Measurements from ENCODE around the gene PCYOX1L. TPM values are rescaled to one million over a fixed set of nuclear protein-coding genes. Genes with fewer than 3 reads are reported as not detected.

PCYOX1L gene
- total and polyA plus RNA-seq, 2 experiments from 2014 or later: 6.7 to 14.7 TPM

GRCh38 chr5:149340920-149341319, 16.9 kb upstream of the PCYOX1L start:
- no peaks in the 10 kb centered on the region for H3K27me3 ChIP-seq (ENCODE audit: insufficient read depth)
- H3K4me3 ChIP-seq: no peak overlapping the region
- no peaks in the 10 kb centered on the region for H3K4me1 ChIP-seq (ENCODE audit: insufficient read depth)
- H3K36me3 ChIP-seq (ENCODE audit: insufficient read depth): no peaks in the 10 kb centered on the region
- Mint-ChIP-seq H3K4me1 (no peaks in the 10 kb centered on the region), H3K9me3 (no peaks in the 10 kb centered on the region), H3K27me3 (ENCODE audit: insufficient read depth, low read depth, poor library complexity) (no peaks in the 10 kb centered on the region), H3K36me3 (ENCODE audit: low read depth) (peaks cover 2% of the 10 kb centered on the region; the same call in 1 of the 3 replicates), H3K27ac (no peak overlapping the region), H3K4me3 (no peak overlapping the region)
- no peaks in the 10 kb centered on the region for H3K9me2 ChIP-seq (ENCODE audit: insufficient read depth)
- no peaks in the 10 kb centered on the region for H3F3A ChIP-seq (replicated peaks; ENCODE audit: low read depth)
- no peak overlapping the region for H3K4me2 ChIP-seq
- no peak for TF ChIP-seq EZH2phosphoT487 (IDR thresholded peaks at IDR 0.05; ENCODE audit: unreplicated experiment)
- no peak for TF ChIP-seq ETS1 (IDR thresholded peaks at IDR 0.05)
- H4K20me1 ChIP-seq (replicated peaks; ENCODE audit: insufficient read depth): no peaks in the 10 kb centered on the region
- H3K79me2 ChIP-seq (replicated peaks; ENCODE audit: insufficient read depth): peaks cover 5% of the 10 kb centered on the region
- no peak for DNase-seq (ENCODE audit: low spot score)
- no peak overlapping the region for H2AFZ ChIP-seq
- ATAC-seq: no peak
- H3K27ac ChIP-seq (ENCODE audit: low read depth): no peak overlapping the region

GRCh38 chr5:149341876-149342275, 16.0 kb upstream of the PCYOX1L start:
- Histone ChIP-seq H3K36me3 (ENCODE audit: insufficient read depth) (no peaks in the 10 kb centered on the region), H3K4me1 (ENCODE audit: insufficient read depth) (no peaks in the 10 kb centered on the region), H3F3A (replicated peaks; ENCODE audit: low read depth) (no peaks in the 10 kb centered on the region), H2AFZ (no peak overlapping the region), H3K79me2 (replicated peaks; ENCODE audit: insufficient read depth) (peaks cover 14% of the 10 kb centered on the region), H3K9me2 (ENCODE audit: insufficient read depth) (no peaks in the 10 kb centered on the region), H3K27ac (ENCODE audit: low read depth) (no peak overlapping the region), H3K4me2 (no peak overlapping the region), H3K27me3 (ENCODE audit: insufficient read depth) (no peaks in the 10 kb centered on the region), H3K4me3 (no peak overlapping the region), H4K20me1 (replicated peaks; ENCODE audit: insufficient read depth) (no peaks in the 10 kb centered on the region)
- no peaks in the 10 kb centered on the region for H3K9me3 Mint-ChIP-seq
- no peaks in the 10 kb centered on the region for H3K27me3 Mint-ChIP-seq (ENCODE audit: insufficient read depth, low read depth, poor library complexity)
- peaks cover 8% of the 10 kb centered on the region for H3K36me3 Mint-ChIP-seq (ENCODE audit: low read depth)
- no peak for DNase-seq (ENCODE audit: low spot score)
- no peak overlapping the region for H3K27ac Mint-ChIP-seq
- ATAC-seq: no peak
- peaks cover 1% of the 10 kb centered on the region; the same call in 2 of the 3 replicates for H3K4me1 Mint-ChIP-seq
- no peak overlapping the region for H3K4me3 Mint-ChIP-seq
- TF ChIP-seq EZH2 (IDR thresholded peaks at IDR 0.05; ENCODE audit: low read depth, unreplicated experiment) (no peak), CREB1 (CRISPR knock-in tag; IDR thresholded peaks at IDR 0.05; ENCODE audit: low read depth) (no peak), ZNF462 (CRISPR knock-in tag; IDR thresholded peaks at IDR 0.05) (no peak), ZNF114 (CRISPR knock-in tag; IDR thresholded peaks at IDR 0.05) (no peak), STAT1 (IDR thresholded peaks at IDR 0.05; ENCODE audit: unreplicated experiment) (no peak), ETS1 (IDR thresholded peaks at IDR 0.05) (no peak), JUNB (IDR thresholded peaks at IDR 0.05; ENCODE audit: unreplicated experiment) (no peak), CTCF (conservative IDR thresholded peaks at IDR 0.05; ENCODE audit: low read depth in 2 of 2) (no peak), EZH2phosphoT487 (IDR thresholded peaks at IDR 0.05; ENCODE audit: unreplicated experiment) (no peak), POLR2AphosphoS5 (IDR thresholded peaks at IDR 0.05; ENCODE audit: low read depth) (no peak), NANOG (IDR thresholded peaks at IDR 0.05; ENCODE audit: borderline replicate concordance) (no peak), ZNF331 (CRISPR knock-in tag; IDR thresholded peaks at IDR 0.05; ENCODE audit: low read depth) (no peak)

All from GM23338 (cell line).